DMS53 (cell line): ENCODE results near the gene SIX5.
"Not testable (repeated sequence)": the region's sequence is repeated elsewhere in the genome, so short reads cannot be mapped to it uniquely, and the experiment has no call there.

Source experiments
- DNase-seq: peaks from one replicate; lab custom pipeline; 2025; lab: John Stamatoyannopoulos, UW

SIX5 gene

GRCh38 chr19:45754323-45754722, 14.7 kb downstream of the SIX5 start:
- no peak for DNase-seq

GRCh38 chr19:45753548-45753947, 15.5 kb downstream of the SIX5 start:
- no peak for DNase-seq

GRCh38 chr19:45752639-45753038, 16.4 kb downstream of the SIX5 start:
- DNase-seq: no peak

- DNase-seq: not testable (repeated sequence)
Measured at GRCh38 chr19:45751483-45751882, 17.6 kb downstream of the SIX5 start.

GRCh38 chr19:45747513-45747912, 21.5 kb downstream of the SIX5 start:
- no peak for DNase-seq

GRCh38 chr19:45746866-45747265, 22.2 kb downstream of the SIX5 start:
- no peak for DNase-seq

GRCh38 chr19:45745606-45746005, 23.4 kb downstream of the SIX5 start:
- DNase-seq: no peak

GRCh38 chr19:45742969-45743368, 26.1 kb downstream of the SIX5 start:
- no peak for DNase-seq

- DNase-seq: no peak
Measured at GRCh38 chr19:45739498-45740439, 29.3 kb downstream of the SIX5 start.

- no peak for DNase-seq
Measured at GRCh38 chr19:45733160-45733810, 35.8 kb downstream of the SIX5 start, which contains the start of gene MEIOSIN. MEIOSIN (plus strand) TSS chr19:45733439; CDS start chr19:45735377, 1,938 bp downstream.

GRCh38 chr19:45730368-45731288, 38.4 kb downstream of the SIX5 start, which contains the start of gene FBXO46:
FBXO46 (minus strand) TSS chr19:45730896; CDS start chr19:45713495, 17,401 bp downstream.
- DNase-seq: peak; percentile 99

- DNase-seq: no peak
Measured at GRCh38 chr19:45729800-45730290, 39.2 kb downstream of the SIX5 start.

GRCh38 chr19:45728683-45729082, 40.4 kb downstream of the SIX5 start:
- not testable (repeated sequence) for DNase-seq

GRCh38 chr19:45720065-45720464, 49.0 kb downstream of the SIX5 start:
- not testable (repeated sequence) for DNase-seq

GRCh38 chr19:45717983-45718650, 50.9 kb downstream of the SIX5 start:
- DNase-seq: peak; percentile 62

GRCh38 chr19:45717131-45717982, 51.7 kb downstream of the SIX5 start:
- DNase-seq: peak; percentile 100

- DNase-seq: peak; percentile 65
Measured at GRCh38 chr19:45716359-45717130, 52.5 kb downstream of the SIX5 start.

GRCh38 chr19:45715139-45715538, 53.9 kb downstream of the SIX5 start:
- DNase-seq: no peak
